NB4 (cell line): ENCODE measurements around the gene TMUB1.

Source experiments
- MYC ChIP-seq: IDR thresholded peaks from 2 replicates; pipeline ENCODE4 v1.6.1; 2011; ENCODE audit warnings: low read depth, low read length
- POLR2A ChIP-seq: IDR thresholded peaks from 2 replicates; pipeline ENCODE4 v1.6.1; 2011; ENCODE audit warnings: mild to moderate bottlenecking; ENCODE audit not compliant: insufficient read length; ENCODE audit errors: extremely low read depth
- TF ChIP-seq, protein P1 (sequence below): IDR thresholded peaks from one replicate; pipeline ENCODE4 v1.5.1; 2012; ENCODE audit warnings: low read depth, low read length
- TF ChIP-seq, protein P2 (sequence below): IDR thresholded peaks from 2 replicates; pipeline ENCODE4 v1.6.1; 2011; ENCODE audit warnings: low read depth, low read length

DNA sequence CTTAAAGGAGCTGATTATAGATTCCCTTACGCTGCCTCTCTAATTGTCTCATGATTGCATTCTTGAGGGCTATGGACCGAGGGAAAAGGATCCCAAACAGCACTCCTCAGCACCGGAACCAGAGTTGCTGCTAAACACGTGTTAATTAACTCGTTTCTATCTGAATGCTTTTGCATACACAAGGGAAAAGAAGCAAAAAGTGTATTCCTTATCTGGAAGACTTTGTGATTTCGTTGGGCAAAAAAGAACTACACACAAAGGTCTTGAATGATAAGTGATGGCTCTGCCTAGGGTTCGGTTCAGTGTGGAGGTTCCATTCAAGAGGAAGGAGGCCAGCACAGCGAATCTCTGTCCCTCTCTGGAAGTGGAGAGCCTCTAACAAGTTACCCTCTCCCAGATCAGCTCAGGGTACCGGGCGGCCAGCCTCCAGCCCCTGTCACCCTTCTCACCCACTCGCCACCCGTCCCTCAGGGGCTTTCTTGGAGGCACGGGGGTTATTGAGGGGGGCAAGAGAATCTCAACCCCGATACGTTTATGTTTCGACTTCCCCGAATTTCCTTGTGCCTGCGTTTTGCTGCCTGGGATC, 24.4 kb downstream of the TMUB1 start:
- TF ChIP-seq, protein P1, sequence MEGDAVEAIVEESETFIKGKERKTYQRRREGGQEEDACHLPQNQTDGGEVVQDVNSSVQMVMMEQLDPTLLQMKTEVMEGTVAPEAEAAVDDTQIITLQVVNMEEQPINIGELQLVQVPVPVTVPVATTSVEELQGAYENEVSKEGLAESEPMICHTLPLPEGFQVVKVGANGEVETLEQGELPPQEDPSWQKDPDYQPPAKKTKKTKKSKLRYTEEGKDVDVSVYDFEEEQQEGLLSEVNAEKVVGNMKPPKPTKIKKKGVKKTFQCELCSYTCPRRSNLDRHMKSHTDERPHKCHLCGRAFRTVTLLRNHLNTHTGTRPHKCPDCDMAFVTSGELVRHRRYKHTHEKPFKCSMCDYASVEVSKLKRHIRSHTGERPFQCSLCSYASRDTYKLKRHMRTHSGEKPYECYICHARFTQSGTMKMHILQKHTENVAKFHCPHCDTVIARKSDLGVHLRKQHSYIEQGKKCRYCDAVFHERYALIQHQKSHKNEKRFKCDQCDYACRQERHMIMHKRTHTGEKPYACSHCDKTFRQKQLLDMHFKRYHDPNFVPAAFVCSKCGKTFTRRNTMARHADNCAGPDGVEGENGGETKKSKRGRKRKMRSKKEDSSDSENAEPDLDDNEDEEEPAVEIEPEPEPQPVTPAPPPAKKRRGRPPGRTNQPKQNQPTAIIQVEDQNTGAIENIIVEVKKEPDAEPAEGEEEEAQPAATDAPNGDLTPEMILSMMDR, result no peak
- TF ChIP-seq POLR2A (no peak), MYC (no peak)
- TF ChIP-seq, protein P2, sequence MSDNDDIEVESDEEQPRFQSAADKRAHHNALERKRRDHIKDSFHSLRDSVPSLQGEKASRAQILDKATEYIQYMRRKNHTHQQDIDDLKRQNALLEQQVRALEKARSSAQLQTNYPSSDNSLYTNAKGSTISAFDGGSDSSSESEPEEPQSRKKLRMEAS, result no peak
